H1 (cell line): ENCODE data around the gene FKBP2. TPM values are rescaled to one million over a fixed set of nuclear protein-coding genes. Genes with fewer than 3 reads are reported as not detected.

Experiments
- ASH2L ChIP-seq: fragments of 200-600, 300-600 bp; sonication (generic); IDR thresholded peaks from one replicate; pipeline ENCODE4 v1.7.1; 2017; ENCODE audit warnings: low read length
- BCL11A ChIP-seq, 2 experiments: IDR thresholded peaks; one replicate each; pipeline ENCODE4 v1.6.1; 2011; ENCODE audit warnings: low read depth in 2 of 2, low read length in 2 of 2, mild to moderate bottlenecking in 2 of 2
- CHD2 ChIP-seq: IDR thresholded peaks from 2 replicates; pipeline ENCODE4 v1.6.1; 2012; ENCODE audit warnings: low read length, improper control_type of control experiment
- GABPA ChIP-seq: IDR thresholded peaks from 2 replicates; pipeline ENCODE4 v1.6.1; 2011; ENCODE audit warnings: mild to moderate bottlenecking, low read length, moderate library complexity, borderline replicate concordance; ENCODE audit not compliant: insufficient read depth
- KDM1A ChIP-seq: fragments of 200-600, 300-600 bp; sonication (generic); IDR thresholded peaks from 2 replicates; pipeline ENCODE4 v1.7.1; 2016; ENCODE audit warnings: mild to moderate bottlenecking, low read length, borderline replicate concordance
- MAFK ChIP-seq: IDR thresholded peaks from 2 replicates; pipeline ENCODE4 v1.6.1; 2012; ENCODE audit warnings: low read depth, mild to moderate bottlenecking, improper control_type of control experiment, low read length
- NANOG ChIP-seq: IDR thresholded peaks from 2 replicates; pipeline ENCODE4 v1.6.1; 2011; ENCODE audit warnings: low read length, low read depth, mild to moderate bottlenecking, inconsistent platforms; ENCODE audit not compliant: insufficient read depth, poor library complexity, severe bottlenecking
- RAD21 ChIP-seq, 2 experiments: IDR thresholded peaks in 1 of 2; conservative IDR thresholded peaks in 1 of 2; 2 replicates each; pipeline ENCODE4 v1.6.1; 2011; ENCODE audit warnings: low read depth in 2 of 2, low read length in 2 of 2, improper control_type of control experiment in 1 of 2, inconsistent platforms in 1 of 2, mild to moderate bottlenecking in 1 of 2, moderate library complexity in 1 of 2
- RNF2 ChIP-seq: fragments of 200-900, 300-1000 bp; sonication (generic); IDR thresholded peaks from 2 replicates; pipeline ENCODE4 v1.7.1; 2016; ENCODE audit warnings: borderline replicate concordance, low read depth, mild to moderate bottlenecking, antibody characterized with exemption, low read length; ENCODE audit not compliant: poor library complexity, severe bottlenecking; ENCODE audit errors: missing control alignments
- TAF7 ChIP-seq: optimal IDR thresholded peaks from 2 replicates; pipeline ENCODE3; 2011; ENCODE audit warnings: low read depth, mild to moderate bottlenecking, inconsistent platforms, low read length, moderate library complexity, borderline replicate concordance
- polyA plus RNA-seq, 7 experiments: library from polyadenylated mRNA; depleted of rRNA in 3 of 7; stranded (reverse) in 5 of 7; unstranded in 2 of 7; fragments of >200 nt in 5 of 7; fragments of 200-250 nt in 2 of 7; gene quantifications; 1 replicate in 5 of 7; 2 replicates in 1 of 7; 4 replicates in 1 of 7; pipeline versions ENCODE4 v1.2.1 to v1.2.3, GENCODE V29; 2011 to 2013; ENCODE audit warnings: missing spikeins in 2 of 7, mixed read lengths in 2 of 7
- total RNA-seq: library from RNA; stranded (reverse); fragmentation: NEBNext Ultra II Directional; extraction: Animal tissue kit (Norgen Biotek cat#: 25700); gene quantifications from 2 replicates; pipeline ENCODE4 v1.2.1, GENCODE V29; 2021

The FKBP2 gene
- total and polyA plus RNA-seq, 2 of the 8 experiments (the other 6 are each of a cell fraction or from before 2014, with no cell fraction given), result 41.7 to 52.5 TPM

DNA sequence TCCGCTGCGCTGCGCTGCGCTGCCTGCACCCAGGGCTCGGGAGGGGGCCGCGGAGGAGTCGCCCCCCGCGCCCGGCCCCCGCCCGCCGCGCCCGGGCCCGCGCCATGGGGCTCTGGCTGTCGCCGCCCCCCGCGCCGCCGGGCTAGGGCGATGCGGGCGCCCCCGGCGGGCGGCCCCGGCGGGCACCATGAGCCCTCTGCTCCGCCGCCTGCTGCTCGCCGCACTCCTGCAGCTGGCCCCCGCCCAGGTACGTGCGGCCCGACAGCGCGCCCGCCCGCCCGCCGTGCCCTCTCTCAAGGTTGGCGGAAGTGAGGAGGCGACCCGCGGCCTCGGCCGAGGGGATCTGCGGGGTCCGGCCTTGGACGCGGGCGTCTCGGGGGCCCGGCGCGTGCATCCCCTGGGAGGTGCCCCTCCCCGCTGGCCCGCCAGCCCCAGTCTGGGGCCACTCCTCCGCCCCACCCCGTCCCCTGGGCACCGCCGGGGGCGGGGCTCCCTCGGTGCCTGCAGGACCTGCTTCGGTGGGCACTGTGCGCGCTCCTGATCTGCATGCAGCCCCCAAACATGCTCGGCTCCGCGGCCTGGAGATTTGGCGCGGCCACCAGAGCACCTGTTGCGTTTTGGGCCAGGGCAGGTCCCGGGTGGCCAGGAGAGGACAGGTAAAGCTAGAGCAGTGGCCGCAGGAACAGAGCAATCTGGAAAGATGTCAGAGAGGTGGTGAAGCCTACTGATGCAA, 6.1 kb upstream of the FKBP2 start (continued):
- TF ChIP-seq BCL11A (IDR thresholded peaks at IDR 0.05; ENCODE audit: low read depth in 2 of 2, low read length in 2 of 2), result no peak
- TF ChIP-seq CHD2, result no peak
- TF ChIP-seq KDM1A, result no peak
- TF ChIP-seq RNF2, result no peak
- no peak for TF ChIP-seq NANOG
- TF ChIP-seq RAD21 (IDR thresholded peaks at IDR 0.05 in 1 of 2, conservative IDR thresholded peaks at IDR 0.05 in 1 of 2; ENCODE audit: low read depth in 2 of 2, low read length in 2 of 2), result no peak
- TF ChIP-seq MAFK, result no peak
- TF ChIP-seq TAF7, result no peak
- no peak for TF ChIP-seq ASH2L
- TF ChIP-seq GABPA, result no peak
